ENCODE data around the gene TUT7. TPM values are rescaled to one million over a fixed set of nuclear protein-coding genes. Genes with fewer than 3 reads are reported as not detected.

TUT7 gene
- total and polyA plus RNA-seq, 2 of the 4 experiments (the other 2 are of a cell fraction), result 13.3 to 33.3 TPM

- H3K56ac ChIP-seq (ENCODE audit: extremely low read depth, insufficient read depth, low read length), result no peak overlapping the region
- dilution Hi-C loops (cut with HindIII; ENCODE audit: low sequenced_read_pairs, unreplicated experiment) (no loop called here), in situ Hi-C loops (cut with MboI; ENCODE audit: low sequenced_read_pairs) (no loop called here), intact Hi-C loops (cut with micrococcal nuclease) (no loop called here)
- TF ChIP-seq MXI1 (IDR thresholded peaks at IDR 0.05; ENCODE audit: borderline replicate concordance, low read depth, low read length) (no peak), NFE2L2 (IDR thresholded peaks at IDR 0.05; ENCODE audit: low read depth, low read length) (no peak), CHD1 (IDR thresholded peaks at IDR 0.05; ENCODE audit: low read depth, low read length) (no peak), SMC3 (IDR thresholded peaks at IDR 0.05; ENCODE audit: low read depth, low read length) (no peak), MAFK (IDR thresholded peaks at IDR 0.05; ENCODE audit: low read depth, low read length) (no peak), MAZ (IDR thresholded peaks at IDR 0.05; ENCODE audit: borderline replicate concordance, low read depth, low read length) (no peak), RFX5 (IDR thresholded peaks at IDR 0.05; ENCODE audit: low read depth, low read length) (no peak), BHLHE40 (IDR thresholded peaks at IDR 0.05; ENCODE audit: low read depth, low read length) (no peak), FOS (IDR thresholded peaks at IDR 0.05; ENCODE audit: low read depth, low read length) (no peak), ELK1 (IDR thresholded peaks at IDR 0.05; ENCODE audit: borderline replicate concordance, low read depth, low read length) (no peak), RAD21 (IDR thresholded peaks at IDR 0.05; ENCODE audit: low read length) (no peak), POLR2A (IDR thresholded peaks at IDR 0.05; ENCODE audit: low read depth, low read length) (no peak), CTCF (conservative IDR thresholded peaks at IDR 0.05; ENCODE audit: low read depth, low read length) (no peak), CEBPB (IDR thresholded peaks at IDR 0.05; ENCODE audit: low read depth, low read length) (no peak), RCOR1 (IDR thresholded peaks at IDR 0.05; ENCODE audit: insufficient replicate concordance, low read length) (no peak), USF2 (IDR thresholded peaks at IDR 0.05; ENCODE audit: low read depth, low read length) (no peak)
- H2BK120ac ChIP-seq (ENCODE audit: low read depth, low read length), result no peak overlapping the region
- no peak overlapping the region for H3K9ac ChIP-seq (ENCODE audit: low read depth, low read length)
- ChIA-PET CTCF (no interaction called here), POLR2A (ENCODE audit: unreplicated experiment) (no interaction called here)
- no peak overlapping the region for H2BK5ac ChIP-seq (ENCODE audit: low read depth, low read length, poor library complexity, severe bottlenecking)
- H2AFZ ChIP-seq (replicated peaks; ENCODE audit: low read length, poor library complexity), result no peak overlapping the region
- no peaks in the 10 kb centered on the region for H3K9me3 ChIP-seq (ENCODE audit: control insufficient read depth, insufficient read depth, low read length)
- H3K27ac ChIP-seq (ENCODE audit: insufficient read depth, low read length), result no peak overlapping the region
- H3K4me3 ChIP-seq (ENCODE audit: insufficient read depth, low read depth, low read length), result no peak overlapping the region
- WGBS, 2 experiments (ENCODE audit: extremely low coverage in 2 of 2, insufficient read length in 1 of 2), result no CpG with 5 or more reads among the region's 3 CpGs
- H3K14ac ChIP-seq (replicated peaks; ENCODE audit: low read depth, low read length), result no peak overlapping the region
- peaks cover 10 to 25% of the 10 kb centered on the region in 2 experiments for H3K79me1 ChIP-seq (ENCODE audit: low read depth in 1 of 2, low read length in 2 of 2)
- no peak overlapping the region for H4K5ac ChIP-seq (ENCODE audit: low read depth, low read length)
- H2AK9ac ChIP-seq (replicated peaks; ENCODE audit: low read depth, low read length, poor library complexity), result no peak overlapping the region
- no peak overlapping the region for H2BK15ac ChIP-seq (ENCODE audit: low read depth, low read length)
- peaks cover 5% of the 10 kb centered on the region for H3K4me1 ChIP-seq (ENCODE audit: control insufficient read depth, insufficient read depth, low read length)
- no peak overlapping the region for H4K91ac ChIP-seq (ENCODE audit: insufficient read depth, low read depth, low read length)
- peaks cover 42% of the 10 kb centered on the region for H3K36me3 ChIP-seq (ENCODE audit: control insufficient read depth, insufficient read depth, low read length)
- H3K4ac ChIP-seq (ENCODE audit: low read depth, low read length), result no peak overlapping the region
- H2BK20ac ChIP-seq (ENCODE audit: low read depth, low read length), result no peak overlapping the region
- no peaks in the 10 kb centered on the region; the same call in 1 of the 2 replicates for H4K20me1 ChIP-seq (ENCODE audit: insufficient read depth, low read length)
- 0 out of 2 replicates have a peak, but pooled peaks cover 4% of the 10 kb centered on the region for H3K9me1 ChIP-seq (ENCODE audit: insufficient read depth, low read length)
- no peak overlapping the region for H2AK5ac ChIP-seq (ENCODE audit: low read depth, low read length)
- H3K4me2 ChIP-seq (ENCODE audit: low read depth, low read length), result no peak overlapping the region
- no peaks in the 10 kb centered on the region for H3K27me3 ChIP-seq (ENCODE audit: control insufficient read depth, insufficient read depth, low read length)
- DNase-seq, result no peak
- no peak overlapping the region for H4K8ac ChIP-seq (ENCODE audit: low read depth in 2 of 2, low read length in 2 of 2)
- BruUV-seq (replicated peaks), result no TSS peak
- H3K23ac ChIP-seq (ENCODE audit: low read depth, low read length), result no peak overlapping the region
- no peak for ATAC-seq (ENCODE audit: low read depth)
- no peak overlapping the region for H3K18ac ChIP-seq (ENCODE audit: low read depth, low read length)
Observed at GRCh38 chr9:86342269-86342668, 11.9 kb downstream of the TUT7 start.
